B cell (primary cell): ENCODE measurements around the gene BTN3A1.

ENCODE experiments used
- CTCF ChIP-seq: fragments of 200-600 bp; IDR thresholded peaks from one replicate; pipeline ENCODE4 v1.8.0; 2022; ENCODE audit warnings: antibody characterized with exemption, mild to moderate bottlenecking
- EZH2 ChIP-seq: IDR thresholded peaks from 2 replicates; pipeline ENCODE4 v1.6.1; 2012; ENCODE audit warnings: borderline replicate concordance, low read depth, mild to moderate bottlenecking, moderate library complexity, low read length; ENCODE audit not compliant: insufficient read depth, poor library complexity, severe bottlenecking

- no peak for TF ChIP-seq CTCF
- no peak for TF ChIP-seq EZH2
Measured at GRCh38 chr6:26352315-26352714, 49.8 kb upstream of the BTN3A1 start.
